IMR-90 (cell line): ENCODE results near the gene RAP1A. TPM values are rescaled to one million over a fixed set of nuclear protein-coding genes. Genes with fewer than 3 reads are reported as not detected.

ENCODE experiments used
- ATAC-seq: fragments of 200-7000 bp; cut with Tn5 transposase; 2 replicates; pipeline ENCODE4 v1.9.1; 2020; ENCODE audit warnings: low read depth, mild to moderate bottlenecking, moderate library complexity
- BruUV-seq: library from RNA; stranded (reverse); fragments of 400-500 nt; replicated peaks from 2 replicates; lab custom pipeline; 2021; lab: Mats Ljungman, UMichigan
- CTCF ChIA-PET: fragments of 300-600 bp; formaldehyde crosslinking; extraction: SDS; loops from one replicate; lab custom pipeline; 2021; ENCODE audit warnings: antibody characterized with exemption; lab: Yijun Ruan, JAX
- POLR2A ChIA-PET: fragments of 300-600 bp; sonication (Branson Sonifier 250); formaldehyde crosslinking; loops from one replicate; lab custom pipeline; 2022; ENCODE audit warnings: antibody characterized with exemption; ENCODE audit not compliant: unreplicated experiment; lab: Charles Lee
- DNase-seq: peaks from one replicate; pipeline ENCODE4 v3.0.0; 2013
- H2AFZ ChIP-seq: replicated peaks from 2 replicates; pipeline ENCODE3; 2013; ENCODE audit warnings: low read length, mild to moderate bottlenecking; ENCODE audit not compliant: poor library complexity
- H2AK5ac ChIP-seq: 2 replicates; pipeline ENCODE4 v1.6.1; 2013; ENCODE audit warnings: low read depth, low read length, inconsistent platforms
- H2AK9ac ChIP-seq: replicated peaks from 2 replicates; pipeline ENCODE3; 2013; ENCODE audit warnings: mild to moderate bottlenecking, low read depth, low read length, moderate library complexity; ENCODE audit not compliant: poor library complexity
- H2BK120ac ChIP-seq: 2 replicates; pipeline ENCODE4 v1.6.1; 2013; ENCODE audit warnings: low read depth, low read length, inconsistent platforms
- H2BK15ac ChIP-seq: 3 replicates; pipeline ENCODE4 v1.6.1; 2013; ENCODE audit warnings: low read depth, low read length, inconsistent platforms
- H2BK20ac ChIP-seq: 2 replicates; pipeline ENCODE4 v1.6.1; 2013; ENCODE audit warnings: low read depth, mild to moderate bottlenecking, inconsistent platforms, low read length, moderate library complexity
- H2BK5ac ChIP-seq: 2 replicates; pipeline ENCODE4 v1.6.1; 2013; ENCODE audit warnings: mild to moderate bottlenecking, low read depth, low read length, inconsistent platforms; ENCODE audit not compliant: poor library complexity, severe bottlenecking
- H3K14ac ChIP-seq: replicated peaks from 2 replicates; pipeline ENCODE4 v1.6.1; 2013; ENCODE audit warnings: low read depth, low read length, inconsistent platforms
- H3K18ac ChIP-seq: 2 replicates; pipeline ENCODE4 v1.6.1; 2013; ENCODE audit warnings: low read depth, low read length, control low read depth
- H3K23ac ChIP-seq: 2 replicates; pipeline ENCODE4 v1.6.1; 2013; ENCODE audit warnings: low read depth, low read length, inconsistent platforms
- H3K27ac ChIP-seq: 2 replicates; pipeline ENCODE4 v1.5.1; 2013; ENCODE audit warnings: mild to moderate bottlenecking, control low read depth, low read length; ENCODE audit not compliant: insufficient read depth
- H3K27me3 ChIP-seq: 2 replicates; pipeline ENCODE4 v1.6.1; 2013; ENCODE audit warnings: low read length; ENCODE audit not compliant: control insufficient read depth, insufficient read depth
- H3K36me3 ChIP-seq: 2 replicates; pipeline ENCODE4 v1.6.1; 2013; ENCODE audit warnings: low read length, mixed read lengths; ENCODE audit not compliant: control insufficient read depth, insufficient read depth
- H3K4ac ChIP-seq: 2 replicates; pipeline ENCODE4 v1.6.1; 2013; ENCODE audit warnings: low read depth, low read length, inconsistent platforms
- H3K4me1 ChIP-seq: 2 replicates; pipeline ENCODE4 v1.6.1; 2013; ENCODE audit warnings: low read length, mixed read lengths; ENCODE audit not compliant: control insufficient read depth, insufficient read depth
- H3K4me2 ChIP-seq: 2 replicates; pipeline ENCODE4 v1.6.1; 2013; ENCODE audit warnings: low read depth, mild to moderate bottlenecking, control low read depth, low read length, moderate library complexity
- H3K4me3 ChIP-seq: 2 replicates; pipeline ENCODE4 v1.5.1; 2013; ENCODE audit warnings: low read depth, mild to moderate bottlenecking, control low read depth, low read length, moderate library complexity; ENCODE audit not compliant: insufficient read depth
- H3K56ac ChIP-seq: 2 replicates; pipeline ENCODE4 v1.6.1; 2013; ENCODE audit warnings: low read length, inconsistent platforms; ENCODE audit not compliant: insufficient read depth; ENCODE audit errors: extremely low read depth
- H3K79me1 ChIP-seq, 2 experiments: 2 replicates each; pipeline ENCODE4 v1.6.1; 2013; ENCODE audit warnings: low read length in 2 of 2, inconsistent platforms in 1 of 2, low read depth in 1 of 2
- H3K9ac ChIP-seq: 2 replicates; pipeline ENCODE4 v1.6.1; 2013; ENCODE audit warnings: low read depth, low read length, control low read depth
- H3K9me1 ChIP-seq: 2 replicates; pipeline ENCODE4 v1.6.1; 2013; ENCODE audit warnings: low read length, inconsistent platforms; ENCODE audit not compliant: insufficient read depth
- H3K9me3 ChIP-seq: 2 replicates; pipeline ENCODE4 v1.6.1; 2013; ENCODE audit warnings: low read length; ENCODE audit not compliant: control insufficient read depth, insufficient read depth
- H4K20me1 ChIP-seq: 2 replicates; pipeline ENCODE4 v1.6.1; 2013; ENCODE audit warnings: low read length, inconsistent platforms; ENCODE audit not compliant: insufficient read depth
- H4K5ac ChIP-seq: 2 replicates; pipeline ENCODE4 v1.6.1; 2013; ENCODE audit warnings: mild to moderate bottlenecking, low read depth, low read length, control low read depth
- H4K8ac ChIP-seq, 2 experiments: 2 replicates each; pipeline ENCODE4 v1.6.1; 2013; ENCODE audit warnings: low read depth in 2 of 2, low read length in 2 of 2, control low read depth in 1 of 2, inconsistent platforms in 1 of 2
- H4K91ac ChIP-seq: 2 replicates; pipeline ENCODE4 v1.6.1; 2013; ENCODE audit warnings: low read depth, low read length, inconsistent platforms; ENCODE audit not compliant: insufficient read depth
- CEBPB ChIP-seq: IDR thresholded peaks from 2 replicates; pipeline ENCODE4 v1.6.1; 2012; ENCODE audit warnings: low read depth, low read length, improper control_type of control experiment
- FOS ChIP-seq: fragments of 150-350 bp; IDR thresholded peaks from 2 replicates; pipeline ENCODE4 v1.6.1; 2016; ENCODE audit warnings: low read depth, low read length
- MAFK ChIP-seq: IDR thresholded peaks from 2 replicates; pipeline ENCODE4 v1.6.1; 2012; ENCODE audit warnings: low read depth, low read length, improper control_type of control experiment
- MXI1 ChIP-seq: IDR thresholded peaks from 2 replicates; pipeline ENCODE4 v1.6.1; 2012; ENCODE audit warnings: low read depth, mild to moderate bottlenecking, low read length, moderate library complexity, borderline replicate concordance
- RAD21 ChIP-seq: IDR thresholded peaks from 2 replicates; pipeline ENCODE4 v1.6.1; 2012; ENCODE audit warnings: low read length, improper control_type of control experiment
- RCOR1 ChIP-seq: IDR thresholded peaks from 2 replicates; pipeline ENCODE4 v1.6.1; 2012; ENCODE audit warnings: mild to moderate bottlenecking, low read length, improper control_type of control experiment; ENCODE audit not compliant: insufficient replicate concordance
- RFX5 ChIP-seq: IDR thresholded peaks from 2 replicates; pipeline ENCODE4 v1.8.0; 2012; ENCODE audit warnings: low read depth, mild to moderate bottlenecking, low read length, moderate library complexity
- SMC3 ChIP-seq: fragments of 150-350 bp; IDR thresholded peaks from 2 replicates; pipeline ENCODE4 v1.6.1; 2016; ENCODE audit warnings: low read depth, mild to moderate bottlenecking, antibody characterized with exemption, low read length, moderate library complexity
- WGBS, 2 experiments: methylation state at CpG; one replicate each; pipeline versions ENCODE4 v1.1.5 to v1.1.7; 2013; ENCODE audit warnings: missing lambda C conversion rate in 2 of 2; ENCODE audit not compliant: insufficient read length in 1 of 2; ENCODE audit errors: extremely low coverage in 2 of 2; 5-methylcytosine and 5-hydroxymethylcytosine counted together
- dilution Hi-C: fragments of 300-500 bp; cut with HindIII; formaldehyde crosslinking; loops from one replicate; pipeline ENCODE4 v1.14.3; 2018; ENCODE audit warnings: low sequenced_read_pairs; ENCODE audit not compliant: unreplicated experiment
- in situ Hi-C: fragments of 300-500 bp; cut with MboI; formaldehyde crosslinking; loops from 3 replicates; pipeline ENCODE4 v1.14.3; 2019; ENCODE audit warnings: low sequenced_read_pairs, inconsistent platforms, mixed read lengths
- intact Hi-C: fragments of 100-400 bp; cut with micrococcal nuclease; formaldehyde crosslinking; loops from 2 replicates; pipeline ENCODE4 v1.10.0; 2022
- polyA plus RNA-seq, 3 experiments: library from polyadenylated mRNA; depleted of rRNA; stranded (reverse); fragments of >200 nt; gene quantifications; 2 replicates each; pipeline ENCODE4 v1.2.3, GENCODE V29; 2012; ENCODE audit warnings: low replicate concordance in 1 of 3
- total RNA-seq: library from RNA; depleted of rRNA; stranded (reverse); fragments of >200 nt; gene quantifications from 2 replicates; pipeline ENCODE4 v1.2.3, GENCODE V29; 2012
- TF ChIP-seq, protein P1 (sequence below): conservative IDR thresholded peaks from 2 replicates; pipeline ENCODE4 v1.5.1; 2012; ENCODE audit warnings: mild to moderate bottlenecking, low read depth, low read length, improper control_type of control experiment
- TF ChIP-seq, protein P2 (sequence below): fragments of 150-350 bp; IDR thresholded peaks from 2 replicates; pipeline ENCODE4 v1.6.1; 2016; ENCODE audit warnings: low read depth, mild to moderate bottlenecking, low read length, moderate library complexity, borderline replicate concordance
- TF ChIP-seq, protein P3 (sequence below): fragments of 150-350 bp; IDR thresholded peaks from 2 replicates; pipeline ENCODE4 v1.6.1; 2017; ENCODE audit warnings: mild to moderate bottlenecking, antibody characterized with exemption, low read length, low read depth

RAP1A gene
- total and polyA plus RNA-seq, 2 of the 4 experiments (the other 2 are of a cell fraction) = 18.1 to 43.6 TPM

DNA sequence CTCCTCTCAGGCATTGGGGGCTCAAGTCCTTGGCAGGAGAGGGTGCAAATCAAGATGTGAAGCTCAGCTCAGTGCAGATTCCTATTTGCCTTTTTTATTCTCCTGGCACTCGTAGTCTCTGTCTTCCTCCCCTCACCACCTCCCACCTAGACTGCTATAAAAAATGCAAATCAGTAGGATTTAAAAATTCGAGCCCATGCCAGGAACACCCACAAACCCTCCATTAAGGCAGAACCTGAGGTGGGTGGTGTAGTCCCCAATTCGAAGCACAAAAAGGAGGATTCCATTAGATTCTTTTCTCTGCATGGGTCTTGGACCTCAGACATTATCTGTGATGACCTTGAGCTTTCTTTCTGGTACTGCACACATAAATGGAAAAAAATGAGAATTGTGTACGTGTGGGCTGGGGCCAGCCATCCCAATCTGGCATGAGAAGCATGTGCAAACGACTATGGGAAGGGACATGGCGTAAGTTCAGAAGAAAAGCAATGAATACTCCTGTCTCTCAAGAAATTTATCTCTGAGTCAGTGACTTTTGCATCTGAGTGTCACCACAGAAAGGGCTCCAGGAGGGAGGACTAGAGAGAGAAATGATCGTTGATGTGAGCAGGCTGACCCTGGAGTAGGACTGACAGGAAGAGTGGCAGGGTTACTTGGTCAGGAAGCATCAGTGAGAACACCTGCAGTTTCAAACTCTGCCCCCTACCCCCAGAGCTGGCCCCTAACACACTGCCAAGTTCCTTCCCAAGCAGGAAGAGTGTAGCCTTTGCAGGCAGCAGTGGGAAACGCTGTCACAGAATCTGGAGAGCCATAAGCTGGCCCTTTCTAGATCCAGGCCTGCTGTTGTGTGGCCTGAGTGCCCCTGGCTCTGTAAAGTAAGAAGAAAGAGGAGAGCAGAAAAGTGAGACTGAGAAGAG lies 117.9 kb downstream of the RAP1A start:
- Histone ChIP-seq H4K5ac (peak overlapping the region; percentile 58; the same call in 1 of the 2 replicates), H3K14ac (peak overlapping the region; percentile 64; the same call in 1 of the 2 replicates), H3K23ac (peak overlapping the region; percentile 67; the same call in 1 of the 2 replicates), H2BK20ac (peak overlapping the region; percentile 53; the same call in 1 of the 2 replicates), H2AK9ac (peak overlapping the region; percentile 89), H3K4ac (peak overlapping the region; percentile 90), H3K4me1 (peaks cover 37% of the 10 kb centered on the region), H3K27me3 (no peaks in the 10 kb centered on the region), H2BK5ac (peak overlapping the region; percentile 37), H2BK15ac (0 out of 3 replicates have a peak overlapping the region, but pooled peaks have one; percentile 12), H3K27ac (peak overlapping the region; percentile 38; the same call in 1 of the 2 replicates), H3K4me2 (peak overlapping the region; percentile 60), H4K20me1 (peaks cover 3% of the 10 kb centered on the region; the same call in 1 of the 2 replicates), H3K9ac (peak overlapping the region; percentile 47; the same call in 1 of the 2 replicates), H4K8ac (peak overlapping the region in 1 of 2 experiments; percentile 73; a peak in 2 of 4 replicates), H3K56ac (no peak overlapping the region), H2AK5ac (peak overlapping the region; percentile 60; the same call in 1 of the 2 replicates), H3K36me3 (no peaks in the 10 kb centered on the region), H2AFZ (peak overlapping the region; percentile 92), H3K9me3 (no peaks in the 10 kb centered on the region), H3K18ac (peak overlapping the region; percentile 40; the same call in 1 of the 2 replicates), H3K9me1 (peaks cover 38% of the 10 kb centered on the region), H4K91ac (peak overlapping the region; percentile 44), H2BK120ac (peak overlapping the region; percentile 37; the same call in 1 of the 2 replicates), H3K4me3 (peak overlapping the region; percentile 65; the same call in 1 of the 2 replicates), H3K79me1 (peaks cover 18 to 64% of the 10 kb centered on the region in 2 experiments; a peak in 2 of 4 replicates)
- in situ Hi-C loops (no loop called here), dilution Hi-C loops (no loop called here), intact Hi-C loops (no loop called here)
- no CpG with 5 or more reads among the region's 8 CpGs for WGBS, 2 experiments
- ATAC-seq (no peak), DNase-seq (no peak)
- ChIA-PET CTCF (interaction anchor here (0.9 to 1.1 kb wide), 3 partner anchors 23 to 126 kb away, joined by 3 to 5 read pairs (median 3); no protein-coding TSS in a partner anchor), POLR2A (interaction anchor here (1.4 kb wide), 1 partner anchor 18 kb away, joined by 4 read pairs; the partner anchor contains the start of gene DDX20)
- BruUV-seq = TSS peak; percentile 49
- TF ChIP-seq MAFK (no peak), RAD21 (no peak), FOS (no peak), SMC3 (no peak), RCOR1 (no peak), RFX5 (no peak), CEBPB (no peak), MXI1 (no peak)
- TF ChIP-seq, protein P1, sequence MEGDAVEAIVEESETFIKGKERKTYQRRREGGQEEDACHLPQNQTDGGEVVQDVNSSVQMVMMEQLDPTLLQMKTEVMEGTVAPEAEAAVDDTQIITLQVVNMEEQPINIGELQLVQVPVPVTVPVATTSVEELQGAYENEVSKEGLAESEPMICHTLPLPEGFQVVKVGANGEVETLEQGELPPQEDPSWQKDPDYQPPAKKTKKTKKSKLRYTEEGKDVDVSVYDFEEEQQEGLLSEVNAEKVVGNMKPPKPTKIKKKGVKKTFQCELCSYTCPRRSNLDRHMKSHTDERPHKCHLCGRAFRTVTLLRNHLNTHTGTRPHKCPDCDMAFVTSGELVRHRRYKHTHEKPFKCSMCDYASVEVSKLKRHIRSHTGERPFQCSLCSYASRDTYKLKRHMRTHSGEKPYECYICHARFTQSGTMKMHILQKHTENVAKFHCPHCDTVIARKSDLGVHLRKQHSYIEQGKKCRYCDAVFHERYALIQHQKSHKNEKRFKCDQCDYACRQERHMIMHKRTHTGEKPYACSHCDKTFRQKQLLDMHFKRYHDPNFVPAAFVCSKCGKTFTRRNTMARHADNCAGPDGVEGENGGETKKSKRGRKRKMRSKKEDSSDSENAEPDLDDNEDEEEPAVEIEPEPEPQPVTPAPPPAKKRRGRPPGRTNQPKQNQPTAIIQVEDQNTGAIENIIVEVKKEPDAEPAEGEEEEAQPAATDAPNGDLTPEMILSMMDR = no peak
- TF ChIP-seq, protein P2, sequence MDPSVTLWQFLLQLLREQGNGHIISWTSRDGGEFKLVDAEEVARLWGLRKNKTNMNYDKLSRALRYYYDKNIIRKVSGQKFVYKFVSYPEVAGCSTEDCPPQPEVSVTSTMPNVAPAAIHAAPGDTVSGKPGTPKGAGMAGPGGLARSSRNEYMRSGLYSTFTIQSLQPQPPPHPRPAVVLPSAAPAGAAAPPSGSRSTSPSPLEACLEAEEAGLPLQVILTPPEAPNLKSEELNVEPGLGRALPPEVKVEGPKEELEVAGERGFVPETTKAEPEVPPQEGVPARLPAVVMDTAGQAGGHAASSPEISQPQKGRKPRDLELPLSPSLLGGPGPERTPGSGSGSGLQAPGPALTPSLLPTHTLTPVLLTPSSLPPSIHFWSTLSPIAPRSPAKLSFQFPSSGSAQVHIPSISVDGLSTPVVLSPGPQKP = no peak
- TF ChIP-seq, protein P3, sequence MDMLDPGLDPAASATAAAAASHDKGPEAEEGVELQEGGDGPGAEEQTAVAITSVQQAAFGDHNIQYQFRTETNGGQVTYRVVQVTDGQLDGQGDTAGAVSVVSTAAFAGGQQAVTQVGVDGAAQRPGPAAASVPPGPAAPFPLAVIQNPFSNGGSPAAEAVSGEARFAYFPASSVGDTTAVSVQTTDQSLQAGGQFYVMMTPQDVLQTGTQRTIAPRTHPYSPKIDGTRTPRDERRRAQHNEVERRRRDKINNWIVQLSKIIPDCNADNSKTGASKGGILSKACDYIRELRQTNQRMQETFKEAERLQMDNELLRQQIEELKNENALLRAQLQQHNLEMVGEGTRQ = no peak
